ENCODE measurements around the gene ZCCHC13. TPM values are rescaled to one million over a fixed set of nuclear protein-coding genes. Genes with fewer than 3 reads are reported as not detected.
A peak's percentile ranks its signal among the peaks of the same experiment; 100 is the strongest.
"Not testable (repeated sequence)": the region's sequence is repeated elsewhere in the genome, so short reads cannot be mapped to it uniquely, and the experiment has no call there.

The ZCCHC13 gene
- not detected for total RNA-seq

DNA sequence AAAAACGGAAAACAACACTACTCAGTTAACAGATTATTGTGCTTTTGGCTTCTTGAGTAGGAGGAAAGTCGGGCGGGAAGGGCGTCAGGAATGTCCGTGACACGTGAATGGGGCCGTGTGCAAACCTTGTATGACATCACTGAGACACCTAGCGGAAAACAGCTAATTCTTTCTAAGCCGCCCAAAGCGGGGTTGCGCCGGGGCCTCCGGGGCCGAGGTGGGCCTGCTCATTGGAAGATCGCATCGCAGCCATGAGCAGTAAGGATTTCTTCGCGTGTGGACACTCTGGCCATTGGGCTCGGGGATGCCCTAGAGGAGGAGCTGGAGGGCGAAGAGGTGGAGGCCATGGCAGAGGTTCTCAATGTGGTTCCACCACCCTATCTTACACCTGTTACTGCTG, at the start of gene ZCCHC13:
TSS of gene ZCCHC13 (plus strand) at position 165 of the 400 bp plus-strand sequence. CDS start at position 252, 87 bp downstream.
- H3K4me1 Mint-ChIP-seq (ENCODE audit: low read depth in 2 of 2): no peaks in the 10 kb centered on the region
- H3K27me3 Mint-ChIP-seq: peaks cover 0 to 7% of the 10 kb centered on the region in 2 donors
- DNase-seq (ENCODE audit: low spot score): no peak
- no peaks in the 10 kb centered on the region for H3K9me3 Mint-ChIP-seq
- H3K27ac Mint-ChIP-seq: no peak within 1 kb of the TSS
- no peak within 1 kb of the TSS for H3K4me3 Mint-ChIP-seq
- ATAC-seq: no peak
- no peaks in the 10 kb centered on the region for H3K36me3 Mint-ChIP-seq

DNA sequence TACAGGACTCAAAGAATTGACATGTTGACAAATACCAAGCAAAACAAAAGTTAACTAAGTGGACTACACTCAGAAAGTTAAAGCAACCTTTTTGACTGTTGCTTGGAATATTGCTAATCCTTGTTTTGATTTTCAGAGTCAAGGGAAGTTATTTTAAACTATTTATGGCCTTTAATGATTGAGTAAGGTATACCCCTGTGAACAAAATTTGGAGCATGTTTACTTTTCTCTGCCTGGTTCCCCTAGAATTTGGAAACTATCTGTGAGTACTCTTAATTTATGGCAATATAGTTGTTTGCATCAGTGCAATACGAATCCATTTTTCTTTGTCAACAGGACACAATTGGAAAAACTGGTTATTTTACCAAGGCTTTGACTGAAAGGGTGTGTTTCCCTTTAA, 45.9 kb upstream of the ZCCHC13 start:
- not testable (repeated sequence) for H3K36me3 Mint-ChIP-seq; H3K9me3 Mint-ChIP-seq; H3K4me1 Mint-ChIP-seq (ENCODE audit: low read depth in 2 of 2)

DNA sequence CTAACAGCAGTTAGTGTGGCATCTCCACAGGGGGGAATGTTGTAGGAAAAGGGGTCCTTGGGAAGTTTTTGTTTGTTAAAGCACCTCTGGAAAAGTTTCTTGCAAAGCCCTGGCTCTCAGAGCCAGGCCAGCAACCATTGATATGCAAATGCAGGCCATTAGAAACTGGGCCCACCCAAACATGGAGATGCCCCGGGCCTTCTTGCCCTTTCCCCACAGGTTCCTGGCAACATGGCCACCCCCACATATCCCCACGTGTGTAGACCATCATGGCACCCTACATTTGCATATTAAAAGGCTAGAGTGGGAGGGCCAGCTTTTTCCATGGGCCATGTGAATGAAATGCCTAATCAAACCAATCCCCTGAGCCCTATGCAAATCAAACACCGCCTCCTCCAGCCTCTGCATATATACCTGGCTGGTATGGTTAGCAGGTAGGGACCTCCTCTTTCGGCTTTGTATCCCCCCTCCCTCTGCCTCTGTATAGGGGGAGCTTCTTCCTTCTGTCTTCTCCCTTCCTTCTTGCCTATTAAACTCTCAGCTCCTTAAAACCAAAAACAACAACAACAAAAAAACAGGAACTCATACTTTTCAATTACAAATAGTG, 44.0 kb upstream of the ZCCHC13 start:
- no peak for DNase-seq (ENCODE audit: low spot score)
- Mint-ChIP-seq H3K36me3 (peaks cover 5% of the 10 kb centered on the region), H3K4me3 (no peak overlapping the region), H3K27ac (no peak overlapping the region), H3K9me3 (no peaks in the 10 kb centered on the region), H3K4me1 (ENCODE audit: low read depth in 2 of 2) (no peaks in the 10 kb centered on the region), H3K27me3 (peaks cover 0 to 4% of the 10 kb centered on the region in 2 donors)
- no peak for ATAC-seq

More for the DNA sequence above, 45.9 kb upstream of the ZCCHC13 start:
- H3K27ac Mint-ChIP-seq; H3K27me3 Mint-ChIP-seq; H3K4me3 Mint-ChIP-seq; ATAC-seq; DNase-seq (ENCODE audit: low spot score): not testable (repeated sequence)

DNA sequence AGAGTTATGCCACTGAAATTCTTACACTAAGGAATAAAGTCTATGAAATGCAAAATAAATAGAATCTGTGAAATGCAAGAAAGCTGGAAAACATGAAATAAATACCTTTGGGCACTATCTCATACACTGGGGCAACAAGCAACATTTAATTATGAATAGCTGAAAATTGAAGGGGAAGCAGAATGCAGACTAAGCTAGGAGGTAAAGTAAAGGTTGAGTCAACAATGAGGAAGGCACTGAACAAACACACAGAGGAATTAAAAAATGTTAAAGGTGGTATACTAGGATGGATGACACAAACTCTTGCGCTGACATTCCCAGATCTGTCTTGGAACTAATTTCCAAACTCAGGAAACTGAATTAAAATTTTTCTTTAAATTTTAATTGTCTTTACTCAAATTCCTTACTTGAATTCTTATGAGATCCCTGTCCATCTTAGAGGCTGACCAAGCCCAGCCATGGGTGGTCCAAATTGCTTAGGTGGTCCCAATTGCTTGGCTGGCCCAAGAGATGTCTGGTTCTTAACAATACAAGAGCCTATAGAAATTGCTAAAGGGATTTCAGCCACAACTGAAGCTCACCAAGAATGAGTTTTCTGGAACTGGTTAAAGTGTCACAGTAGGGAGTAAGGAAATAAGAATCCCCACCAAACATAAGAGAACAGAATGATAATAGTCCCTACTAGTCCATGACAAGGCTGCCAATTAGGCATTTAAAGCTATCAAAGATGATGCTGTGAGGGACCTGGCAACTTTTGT, 41.3 kb upstream of the ZCCHC13 start:
- H3K36me3 Mint-ChIP-seq: peaks cover 5% of the 10 kb centered on the region
- no peaks in the 10 kb centered on the region for H3K9me3 Mint-ChIP-seq
- H3K4me3 Mint-ChIP-seq: no peak overlapping the region
- ATAC-seq (no peak), DNase-seq (ENCODE audit: low spot score) (no peak)
- H3K4me1 Mint-ChIP-seq (ENCODE audit: low read depth in 2 of 2): no peaks in the 10 kb centered on the region
- H3K27ac Mint-ChIP-seq: no peak overlapping the region
- peaks cover 0 to 4% of the 10 kb centered on the region in 2 donors for H3K27me3 Mint-ChIP-seq

DNA sequence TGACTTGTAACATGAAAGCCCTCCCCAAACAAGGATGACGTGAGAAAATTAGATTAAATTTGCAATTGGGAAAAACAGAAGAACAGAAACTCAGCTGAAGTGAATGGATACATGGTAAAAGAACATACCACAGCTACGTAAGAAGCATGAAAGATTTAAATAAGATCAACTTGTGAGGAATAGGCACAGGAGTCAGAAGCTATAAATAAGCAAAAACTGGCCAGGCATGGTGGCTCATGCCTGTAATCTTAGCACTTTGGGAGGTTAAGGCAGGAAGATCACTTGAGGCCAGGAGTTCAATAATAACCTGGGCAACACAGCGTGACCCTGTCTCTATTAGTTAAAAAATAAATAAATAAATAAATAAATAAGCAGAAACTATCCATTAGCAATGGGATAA, 33.6 kb upstream of the ZCCHC13 start:
- H3K27ac Mint-ChIP-seq: no peak overlapping the region
- H3K36me3 Mint-ChIP-seq: peaks cover 2% of the 10 kb centered on the region
- peaks cover 0 to 3% of the 10 kb centered on the region in 2 donors for H3K27me3 Mint-ChIP-seq
- ATAC-seq (no peak), DNase-seq (ENCODE audit: low spot score) (no peak)
- no peaks in the 10 kb centered on the region for H3K9me3 Mint-ChIP-seq
- peaks cover 6 to 7% of the 10 kb centered on the region in 2 donors for H3K4me1 Mint-ChIP-seq (ENCODE audit: low read depth in 2 of 2)
- H3K4me3 Mint-ChIP-seq: no peak overlapping the region

DNA sequence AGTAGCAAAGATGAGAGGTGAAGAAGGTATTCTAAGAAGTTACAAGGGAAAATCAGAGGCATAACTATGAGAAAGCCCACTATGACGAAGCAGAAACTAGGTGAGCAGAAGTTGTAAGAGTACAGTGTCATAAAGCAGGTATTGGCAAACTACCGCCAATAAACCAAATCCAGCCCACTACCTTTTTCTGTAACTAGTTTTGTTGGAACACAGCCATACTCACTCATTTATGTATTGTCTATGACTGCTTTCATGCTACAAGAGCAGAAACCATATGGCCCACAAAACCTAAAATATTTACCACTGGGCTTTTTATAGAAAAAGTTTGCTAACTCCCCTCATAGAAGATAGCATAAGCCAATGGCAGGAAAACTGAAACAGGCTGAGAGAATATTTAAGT, 31.8 kb upstream of the ZCCHC13 start:
- no peak overlapping the region for H3K27ac Mint-ChIP-seq
- no peaks in the 10 kb centered on the region for H3K9me3 Mint-ChIP-seq
- no peak for ATAC-seq
- DNase-seq (ENCODE audit: low spot score): no peak
- peaks cover 6 to 7% of the 10 kb centered on the region in 2 donors for H3K4me1 Mint-ChIP-seq (ENCODE audit: low read depth in 2 of 2)
- peaks cover 10% of the 10 kb centered on the region for H3K36me3 Mint-ChIP-seq
- H3K27me3 Mint-ChIP-seq: peaks cover 0 to 5% of the 10 kb centered on the region in 2 donors
- H3K4me3 Mint-ChIP-seq: no peak overlapping the region

DNA sequence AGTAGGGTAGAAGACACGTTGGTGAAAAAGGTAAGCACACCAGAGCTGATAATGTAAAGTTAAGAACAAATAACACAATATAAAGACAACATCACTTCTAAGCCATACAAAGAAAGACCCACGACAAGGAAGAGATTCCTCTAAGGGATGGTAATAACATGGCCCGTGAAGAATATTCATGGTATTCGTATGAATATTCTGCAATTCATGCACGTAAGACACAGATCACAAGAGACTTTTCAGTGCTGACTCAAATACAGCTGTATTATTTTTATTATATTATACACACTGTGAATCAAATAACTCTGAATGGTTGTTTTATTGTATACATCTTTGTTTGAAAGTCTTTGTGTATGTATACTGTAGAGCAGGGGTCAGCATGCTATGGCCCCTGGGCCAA, 29.5 kb upstream of the ZCCHC13 start:
- Mint-ChIP-seq H3K4me3 (no peak overlapping the region), H3K9me3 (no peaks in the 10 kb centered on the region), H3K4me1 (ENCODE audit: low read depth in 2 of 2) (peaks cover 0 to 7% of the 10 kb centered on the region in 2 donors), H3K36me3 (peaks cover 10% of the 10 kb centered on the region), H3K27me3 (peaks cover 0 to 2% of the 10 kb centered on the region in 2 donors), H3K27ac (no peak overlapping the region)
- DNase-seq (ENCODE audit: low spot score): no peak
- ATAC-seq: no peak

DNA sequence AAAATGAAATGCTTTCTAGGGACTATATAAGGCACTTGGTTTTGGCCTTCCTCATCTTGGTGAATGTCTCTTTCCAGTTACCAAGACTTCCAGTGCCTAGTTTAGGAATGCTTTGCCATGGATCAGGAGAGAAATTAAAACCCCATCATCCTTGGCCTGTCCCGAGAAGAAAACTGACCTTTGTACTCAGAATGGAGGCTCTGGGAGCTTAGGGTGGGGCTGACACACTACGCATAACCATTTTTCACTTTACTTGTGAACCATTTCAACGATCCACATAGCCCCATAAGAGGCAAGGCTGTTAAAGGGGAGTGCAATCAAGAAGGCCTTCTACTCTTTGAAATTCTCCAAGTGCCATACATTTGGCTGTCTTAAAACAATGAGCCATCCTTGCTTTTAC, 26.7 kb upstream of the ZCCHC13 start:
- Mint-ChIP-seq H3K9me3 (no peaks in the 10 kb centered on the region), H3K27me3 (peaks cover 0 to 2% of the 10 kb centered on the region in 2 donors), H3K4me3 (no peak overlapping the region), H3K4me1 (ENCODE audit: low read depth in 2 of 2) (no peaks in the 10 kb centered on the region), H3K27ac (no peak overlapping the region), H3K36me3 (peaks cover 10% of the 10 kb centered on the region)
- no peak for ATAC-seq
- no peak for DNase-seq (ENCODE audit: low spot score)

DNA sequence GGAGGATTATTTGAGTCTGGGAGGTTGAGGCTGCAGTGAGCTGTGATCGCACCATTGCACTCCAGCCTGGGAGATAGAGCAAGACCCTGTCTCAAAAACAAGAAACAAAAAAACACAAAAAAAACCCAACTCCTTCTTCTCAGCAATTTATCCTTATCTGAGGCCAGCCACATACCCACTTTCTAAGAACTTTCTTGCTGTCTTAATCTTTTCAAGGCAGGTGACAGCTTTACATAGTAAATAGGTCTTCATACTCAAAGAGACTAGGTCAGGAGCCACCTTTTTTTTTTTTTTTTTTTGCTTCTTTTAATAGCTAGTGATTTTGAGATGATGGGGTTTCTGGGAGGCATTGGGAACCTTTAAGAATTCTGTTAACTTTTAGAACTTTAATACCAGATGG, 26.1 kb upstream of the ZCCHC13 start:
- peaks cover 10% of the 10 kb centered on the region for H3K36me3 Mint-ChIP-seq
- no peaks in the 10 kb centered on the region for H3K4me1 Mint-ChIP-seq (ENCODE audit: low read depth in 2 of 2)
- no peak overlapping the region for H3K4me3 Mint-ChIP-seq
- H3K27me3 Mint-ChIP-seq: peaks cover 0 to 2% of the 10 kb centered on the region in 2 donors
- no peak overlapping the region for H3K27ac Mint-ChIP-seq
- H3K9me3 Mint-ChIP-seq: no peaks in the 10 kb centered on the region
- ATAC-seq (no peak), DNase-seq (ENCODE audit: low spot score) (no peak)

DNA sequence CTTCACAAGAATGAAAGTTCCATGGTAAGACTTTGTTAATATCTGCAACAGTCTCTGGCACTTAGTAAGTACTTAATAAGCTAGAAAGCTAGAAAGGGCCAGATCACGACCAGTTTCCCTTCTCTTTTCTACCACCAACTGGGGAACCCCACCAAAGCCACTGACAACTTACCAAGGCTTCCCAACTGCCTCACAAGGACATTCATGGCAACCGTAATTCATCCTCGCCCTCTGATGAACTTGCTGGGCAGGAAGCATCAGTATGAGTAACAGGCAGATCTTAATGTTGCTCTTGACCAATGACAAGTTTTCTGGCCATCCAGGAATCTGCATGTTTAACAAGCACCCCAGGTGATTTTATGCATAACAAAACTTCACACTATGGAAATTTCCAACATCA, 23.2 kb upstream of the ZCCHC13 start:
- ATAC-seq (no peak), DNase-seq (ENCODE audit: low spot score) (no peak)
- peaks cover 0 to 2% of the 10 kb centered on the region in 2 donors for H3K27me3 Mint-ChIP-seq
- H3K4me3 Mint-ChIP-seq: no peak overlapping the region
- H3K9me3 Mint-ChIP-seq: no peaks in the 10 kb centered on the region
- H3K4me1 Mint-ChIP-seq (ENCODE audit: low read depth in 2 of 2): no peaks in the 10 kb centered on the region
- peaks cover 9% of the 10 kb centered on the region for H3K36me3 Mint-ChIP-seq
- H3K27ac Mint-ChIP-seq: peak overlapping the region in 1 of 2 donors; percentile 25

DNA sequence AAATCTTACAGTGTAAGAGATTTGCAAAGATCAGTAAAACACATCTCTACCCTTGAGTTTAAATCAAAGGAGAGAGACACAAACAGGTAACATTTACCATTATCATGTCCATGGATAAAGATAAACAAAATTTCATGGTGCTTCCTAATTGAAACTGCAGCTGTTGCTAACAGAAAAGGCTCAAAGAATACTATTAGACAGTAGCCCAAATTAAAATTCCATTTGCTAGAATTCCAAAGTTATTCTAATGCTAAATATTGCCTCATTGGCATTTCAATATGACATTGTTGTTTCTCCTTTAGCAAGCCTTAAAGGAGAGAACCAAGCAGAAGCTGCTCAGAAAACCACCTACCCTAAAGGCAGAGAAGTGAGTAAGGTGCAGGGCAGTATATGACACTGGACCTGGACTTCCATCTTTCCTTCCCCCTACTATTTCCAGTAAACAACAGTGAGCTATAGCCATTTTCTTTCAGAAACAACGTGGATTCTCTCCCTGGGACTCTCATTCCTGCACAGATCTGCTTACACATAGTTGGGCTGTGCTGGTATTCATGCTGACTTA, 19.5 kb upstream of the ZCCHC13 start:
- no peak for DNase-seq (ENCODE audit: low spot score)
- no peaks in the 10 kb centered on the region for H3K9me3 Mint-ChIP-seq
- H3K27me3 Mint-ChIP-seq: peaks cover 0 to 2% of the 10 kb centered on the region in 2 donors
- no peak overlapping the region for H3K4me3 Mint-ChIP-seq
- H3K27ac Mint-ChIP-seq: no peak overlapping the region
- no peak for ATAC-seq
- H3K4me1 Mint-ChIP-seq (ENCODE audit: low read depth in 2 of 2): peaks cover 5 to 7% of the 10 kb centered on the region in 2 donors
- H3K36me3 Mint-ChIP-seq: peaks cover 12% of the 10 kb centered on the region

DNA sequence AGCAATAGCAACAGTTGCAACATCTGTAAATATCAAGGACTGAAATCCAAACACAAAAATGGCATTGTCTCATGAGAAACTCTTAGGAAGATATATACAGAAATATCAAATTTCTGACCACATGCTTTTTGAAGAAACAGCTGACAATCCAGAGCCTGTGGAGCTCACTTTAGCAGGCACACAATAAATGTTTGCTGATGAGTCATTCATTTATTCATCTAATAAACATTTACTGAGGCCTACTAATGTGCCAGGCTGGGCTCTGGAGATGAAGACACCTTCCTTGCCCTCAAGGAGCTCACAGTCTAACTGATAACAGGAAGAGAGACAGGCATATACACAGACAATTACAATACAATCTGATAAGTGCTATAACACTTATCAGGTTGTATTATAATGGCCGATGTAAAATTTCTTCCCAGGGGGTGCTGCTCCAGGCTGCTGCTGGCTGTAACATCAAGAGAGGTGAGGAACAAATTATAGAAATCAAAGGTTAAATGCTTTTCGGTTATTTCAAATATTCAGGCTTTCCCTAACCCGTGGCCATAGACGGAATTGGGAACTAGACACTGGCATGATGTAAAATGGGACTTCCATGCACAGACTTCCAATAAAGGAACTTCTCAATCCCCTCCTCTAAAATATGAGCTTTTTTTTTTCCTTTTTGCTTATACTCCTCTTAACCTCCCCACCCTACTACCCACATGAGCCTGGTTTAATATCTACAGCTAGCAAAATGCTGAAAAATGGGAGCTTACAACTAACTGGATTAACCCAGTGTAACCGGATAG, 16.8 kb upstream of the ZCCHC13 start:
- H3K36me3 Mint-ChIP-seq: peaks cover 22% of the 10 kb centered on the region
- no peak overlapping the region for H3K27ac Mint-ChIP-seq
- no peaks in the 10 kb centered on the region for H3K9me3 Mint-ChIP-seq
- peaks cover 0 to 2% of the 10 kb centered on the region in 2 donors for H3K27me3 Mint-ChIP-seq
- ATAC-seq (no peak), DNase-seq (ENCODE audit: low spot score) (no peak)
- H3K4me3 Mint-ChIP-seq: no peak overlapping the region
- H3K4me1 Mint-ChIP-seq (ENCODE audit: low read depth in 2 of 2): peaks cover 5 to 7% of the 10 kb centered on the region in 2 donors

DNA sequence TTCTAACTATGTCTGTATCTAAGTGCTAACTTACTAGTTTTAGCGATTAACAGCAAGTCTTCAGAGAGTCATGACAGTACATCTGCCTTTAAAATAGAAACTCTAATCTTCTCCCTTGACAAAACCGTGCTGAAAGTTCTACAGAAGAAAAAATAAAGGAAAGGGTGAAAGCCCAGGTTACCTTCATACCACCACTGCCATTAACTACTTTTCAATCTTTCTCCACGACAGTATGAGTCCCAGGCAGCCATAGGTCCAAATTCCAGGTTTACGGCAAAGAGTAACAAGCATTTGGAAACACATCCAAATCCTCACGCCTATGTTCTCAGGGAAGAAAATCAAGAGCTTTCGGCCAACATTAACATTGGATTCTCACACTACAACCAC, 12.4 kb upstream of the ZCCHC13 start:
- ATAC-seq: no peak
- H3K9me3 Mint-ChIP-seq: no peaks in the 10 kb centered on the region
- DNase-seq (ENCODE audit: low spot score): no peak
- H3K4me3 Mint-ChIP-seq: peak overlapping the region; percentile 99
- peaks cover 0 to 6% of the 10 kb centered on the region in 2 donors for H3K27me3 Mint-ChIP-seq
- peak overlapping the region; percentile 87 to 96 for H3K27ac Mint-ChIP-seq
- H3K36me3 Mint-ChIP-seq: peaks cover 16% of the 10 kb centered on the region
- peaks cover 16 to 18% of the 10 kb centered on the region in 2 donors for H3K4me1 Mint-ChIP-seq (ENCODE audit: low read depth in 2 of 2)
